Fibroblast of lung (primary cell): Measurements from ENCODE around the gene CTNND2. TPM values are rescaled to one million over a fixed set of nuclear protein-coding genes. Genes with fewer than 3 reads are reported as not detected.

Source experiments
- DNase-seq, 2 donors: peaks; one replicate each; pipeline versions ENCODE4 v3.0.0 to v3.0.0-alpha.2; 2010; ENCODE audit warnings: low read depth in 2 of 2
- H2AFZ ChIP-seq: 2 replicates; pipeline ENCODE4 v1.5.1; 2012; ENCODE audit warnings: low read length, control low read depth, inconsistent platforms
- H3K27ac ChIP-seq: 2 replicates; pipeline ENCODE4 v1.5.1; 2011; ENCODE audit warnings: low read length, control low read depth; ENCODE audit not compliant: insufficient read depth
- H3K27me3 ChIP-seq: 2 replicates; pipeline ENCODE4 v1.5.1; 2011; ENCODE audit warnings: mild to moderate bottlenecking, low read length; ENCODE audit not compliant: control insufficient read depth, insufficient read depth
- H3K36me3 ChIP-seq: 2 replicates; pipeline ENCODE4 v1.5.1; 2011; ENCODE audit warnings: low read length; ENCODE audit not compliant: control insufficient read depth, insufficient read depth
- H3K4me1 ChIP-seq: 2 replicates; pipeline ENCODE4 v1.5.1; 2011; ENCODE audit warnings: low read length; ENCODE audit not compliant: control insufficient read depth, insufficient read depth; ENCODE audit errors: extremely low read depth
- H3K4me2 ChIP-seq: 2 replicates; pipeline ENCODE4 v1.5.1; 2011; ENCODE audit warnings: low read length, control low read depth; ENCODE audit not compliant: insufficient read depth; ENCODE audit errors: extremely low read depth
- H3K4me3 ChIP-seq, 4 experiments: fragments of 200-600 bp in 1 of 4; sonication (generic) in 1 of 4; replicated peaks in 1 of 4; 2 replicates each; pipeline ENCODE4 v1.5.1; 2011 to 2016; ENCODE audit warnings: low read length in 4 of 4, low read depth in 3 of 4, mild to moderate bottlenecking in 3 of 4, control low read depth in 2 of 4, inconsistent platforms in 1 of 4, mixed read lengths in 1 of 4; ENCODE audit not compliant: insufficient read depth in 1 of 4; ENCODE audit errors: control extremely low read depth in 1 of 4
- H3K79me2 ChIP-seq: 2 replicates; pipeline ENCODE4 v1.5.1; 2012; ENCODE audit warnings: mild to moderate bottlenecking, low read length, inconsistent platforms; ENCODE audit not compliant: control insufficient read depth, insufficient read depth
- H3K9ac ChIP-seq: 2 replicates; pipeline ENCODE4 v1.5.1; 2011; ENCODE audit warnings: mild to moderate bottlenecking, low read length, control low read depth; ENCODE audit not compliant: insufficient read depth
- H3K9me3 ChIP-seq: 2 replicates; pipeline ENCODE4 v1.5.1; 2012; ENCODE audit warnings: low read depth, low read length; ENCODE audit not compliant: control insufficient read depth, insufficient read depth
- H4K20me1 ChIP-seq: 2 replicates; pipeline ENCODE4 v1.5.1; 2011; ENCODE audit warnings: low read length; ENCODE audit not compliant: control insufficient read depth, insufficient read depth; ENCODE audit errors: extremely low read depth
- EZH2 ChIP-seq: IDR thresholded peaks from 2 replicates; pipeline ENCODE4 v1.5.1; 2012; ENCODE audit warnings: low read length, control low read depth, mild to moderate bottlenecking; ENCODE audit errors: missing control alignments
- polyA plus RNA-seq, 2 donors: library from polyadenylated mRNA; depleted of rRNA in 1 of 2; stranded (reverse) in 1 of 2; unstranded in 1 of 2; fragments of >200 nt; gene quantifications; 2 replicates each; pipeline ENCODE4 v1.2.1, GENCODE V29; 2011 to 2012; ENCODE audit warnings: missing spikeins in 1 of 2
- total RNA-seq: library from RNA; depleted of rRNA; stranded (reverse); fragments of >200 nt; gene quantifications from 2 replicates; pipeline ENCODE4 v1.2.1, GENCODE V29; 2014
- TF ChIP-seq, protein P1 (sequence below), 2 donors: IDR thresholded peaks in 1 of 2; conservative IDR thresholded peaks in 1 of 2; 1 replicate in 1 of 2; 2 replicates in 1 of 2; pipeline ENCODE4 v1.5.1; 2011 to 2012; ENCODE audit warnings: low read length in 2 of 2, control low read depth in 1 of 2, inconsistent platforms in 1 of 2, low read depth in 1 of 2, mild to moderate bottlenecking in 1 of 2

Gene CTNND2
- total and polyA plus RNA-seq, 2 donors (not counting 1 experiment from before 2014, with no cell fraction given), result not detected

DNA sequence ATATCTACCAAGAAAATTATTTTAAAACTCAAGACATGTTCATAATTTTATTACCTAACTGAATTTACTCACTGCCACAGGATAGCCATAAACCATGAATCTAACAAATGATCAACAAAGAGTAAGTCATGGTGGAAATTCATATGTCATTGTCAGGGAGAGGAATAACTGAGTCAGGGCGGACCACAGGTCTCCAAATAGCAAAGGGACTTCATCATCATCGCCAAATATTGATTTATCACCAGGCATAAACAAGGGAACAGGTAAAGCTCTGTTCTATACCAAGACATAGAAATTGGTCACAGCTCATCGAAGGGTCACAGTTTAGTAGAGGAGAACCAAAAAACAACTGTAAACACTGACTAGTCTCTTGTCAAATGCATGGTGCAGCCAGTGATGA lies 94.8 kb downstream of the CTNND2 start:
- Histone ChIP-seq H2AFZ (no peak overlapping the region), H3K4me3 (no peak overlapping the region), H3K27ac (no peak overlapping the region), H4K20me1 (no peaks in the 10 kb centered on the region), H3K79me2 (no peaks in the 10 kb centered on the region), H3K9me3 (no peaks in the 10 kb centered on the region), H3K27me3 (no peaks in the 10 kb centered on the region), H3K36me3 (no peaks in the 10 kb centered on the region), H3K4me1 (no peaks in the 10 kb centered on the region), H3K9ac (no peak overlapping the region), H3K4me2 (no peak overlapping the region)
- DNase-seq, result no peak
- TF ChIP-seq EZH2, result no peak
- TF ChIP-seq, protein P1, sequence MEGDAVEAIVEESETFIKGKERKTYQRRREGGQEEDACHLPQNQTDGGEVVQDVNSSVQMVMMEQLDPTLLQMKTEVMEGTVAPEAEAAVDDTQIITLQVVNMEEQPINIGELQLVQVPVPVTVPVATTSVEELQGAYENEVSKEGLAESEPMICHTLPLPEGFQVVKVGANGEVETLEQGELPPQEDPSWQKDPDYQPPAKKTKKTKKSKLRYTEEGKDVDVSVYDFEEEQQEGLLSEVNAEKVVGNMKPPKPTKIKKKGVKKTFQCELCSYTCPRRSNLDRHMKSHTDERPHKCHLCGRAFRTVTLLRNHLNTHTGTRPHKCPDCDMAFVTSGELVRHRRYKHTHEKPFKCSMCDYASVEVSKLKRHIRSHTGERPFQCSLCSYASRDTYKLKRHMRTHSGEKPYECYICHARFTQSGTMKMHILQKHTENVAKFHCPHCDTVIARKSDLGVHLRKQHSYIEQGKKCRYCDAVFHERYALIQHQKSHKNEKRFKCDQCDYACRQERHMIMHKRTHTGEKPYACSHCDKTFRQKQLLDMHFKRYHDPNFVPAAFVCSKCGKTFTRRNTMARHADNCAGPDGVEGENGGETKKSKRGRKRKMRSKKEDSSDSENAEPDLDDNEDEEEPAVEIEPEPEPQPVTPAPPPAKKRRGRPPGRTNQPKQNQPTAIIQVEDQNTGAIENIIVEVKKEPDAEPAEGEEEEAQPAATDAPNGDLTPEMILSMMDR (conservative IDR thresholded peaks at IDR 0.05 in 1 of 2, IDR thresholded peaks at IDR 0.05 in 1 of 2; ENCODE audit: low read depth in 1 of 2, low read length in 2 of 2), result no peak

DNA sequence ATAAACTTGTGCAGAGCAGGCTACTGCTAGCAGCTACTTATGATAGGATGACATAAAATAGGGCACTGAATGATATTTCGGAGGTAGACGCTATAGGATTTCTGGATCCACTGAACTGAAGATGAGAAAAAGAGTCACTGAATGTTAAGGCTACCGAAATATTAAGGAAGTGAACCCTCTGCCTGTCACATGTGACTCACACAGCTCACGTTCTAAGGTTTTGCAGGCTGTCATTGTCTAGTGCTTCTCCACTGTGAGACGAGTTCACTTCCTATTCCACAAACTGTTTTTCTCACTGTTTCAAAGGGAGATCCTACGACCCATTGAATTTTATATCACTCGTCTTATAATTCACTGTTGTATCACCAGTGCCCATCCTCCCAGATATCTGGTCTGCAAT lies 100.8 kb downstream of the CTNND2 start:
- no peak for DNase-seq
- Histone ChIP-seq H3K4me2 (no peak overlapping the region), H2AFZ (no peak overlapping the region), H3K4me1 (no peaks in the 10 kb centered on the region), H3K36me3 (no peaks in the 10 kb centered on the region), H3K4me3 (no peak overlapping the region), H3K27ac (no peak overlapping the region), H4K20me1 (no peaks in the 10 kb centered on the region), H3K9ac (no peak overlapping the region), H3K79me2 (no peaks in the 10 kb centered on the region), H3K9me3 (no peaks in the 10 kb centered on the region), H3K27me3 (no peaks in the 10 kb centered on the region)
- TF ChIP-seq, protein P1 (conservative IDR thresholded peaks at IDR 0.05 in 1 of 2, IDR thresholded peaks at IDR 0.05 in 1 of 2; ENCODE audit: low read depth in 1 of 2, low read length in 2 of 2), result no peak
- TF ChIP-seq EZH2, result no peak

DNA sequence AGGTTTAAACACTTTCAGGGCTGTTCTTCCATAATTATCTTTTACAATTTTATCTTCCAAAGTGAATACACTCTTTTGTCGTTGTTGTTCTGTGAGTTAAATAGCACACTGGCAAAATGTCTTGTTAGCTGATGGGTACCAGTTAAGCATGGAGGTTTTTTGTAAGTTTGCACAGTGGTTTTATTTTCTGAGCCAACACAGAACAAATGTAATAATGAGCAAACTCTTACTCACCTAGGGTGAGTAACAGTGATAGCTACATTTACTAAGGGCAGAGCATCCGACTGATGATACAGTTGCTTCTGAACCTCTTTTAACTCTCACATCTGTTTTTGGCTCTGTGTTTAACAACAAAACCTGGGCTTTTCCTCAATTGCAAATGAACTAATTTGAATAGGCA lies 103.2 kb downstream of the CTNND2 start:
- TF ChIP-seq, protein P1 (conservative IDR thresholded peaks at IDR 0.05 in 1 of 2, IDR thresholded peaks at IDR 0.05 in 1 of 2; ENCODE audit: low read depth in 1 of 2, low read length in 2 of 2), result no peak
- no peak for TF ChIP-seq EZH2
- Histone ChIP-seq H3K27ac (no peak overlapping the region), H3K9ac (no peak overlapping the region), H4K20me1 (no peaks in the 10 kb centered on the region), H3K9me3 (no peaks in the 10 kb centered on the region), H3K36me3 (no peaks in the 10 kb centered on the region), H3K4me1 (no peaks in the 10 kb centered on the region), H3K4me2 (no peak overlapping the region), H3K79me2 (no peaks in the 10 kb centered on the region), H3K27me3 (no peaks in the 10 kb centered on the region), H3K4me3 (no peak overlapping the region), H2AFZ (no peak overlapping the region)
- peak in 1 of 2 donors; percentile 10 for DNase-seq
